GM12872 (cell line): ENCODE data around the gene RORB.

Experiments used
- TF ChIP-seq, protein P1 (sequence below): IDR thresholded peaks from 3 replicates; pipeline ENCODE4 v1.5.1; 2011; ENCODE audit warnings: low read depth, mild to moderate bottlenecking, low read length, moderate library complexity; ENCODE audit not compliant: insufficient read depth

RORB gene

DNA sequence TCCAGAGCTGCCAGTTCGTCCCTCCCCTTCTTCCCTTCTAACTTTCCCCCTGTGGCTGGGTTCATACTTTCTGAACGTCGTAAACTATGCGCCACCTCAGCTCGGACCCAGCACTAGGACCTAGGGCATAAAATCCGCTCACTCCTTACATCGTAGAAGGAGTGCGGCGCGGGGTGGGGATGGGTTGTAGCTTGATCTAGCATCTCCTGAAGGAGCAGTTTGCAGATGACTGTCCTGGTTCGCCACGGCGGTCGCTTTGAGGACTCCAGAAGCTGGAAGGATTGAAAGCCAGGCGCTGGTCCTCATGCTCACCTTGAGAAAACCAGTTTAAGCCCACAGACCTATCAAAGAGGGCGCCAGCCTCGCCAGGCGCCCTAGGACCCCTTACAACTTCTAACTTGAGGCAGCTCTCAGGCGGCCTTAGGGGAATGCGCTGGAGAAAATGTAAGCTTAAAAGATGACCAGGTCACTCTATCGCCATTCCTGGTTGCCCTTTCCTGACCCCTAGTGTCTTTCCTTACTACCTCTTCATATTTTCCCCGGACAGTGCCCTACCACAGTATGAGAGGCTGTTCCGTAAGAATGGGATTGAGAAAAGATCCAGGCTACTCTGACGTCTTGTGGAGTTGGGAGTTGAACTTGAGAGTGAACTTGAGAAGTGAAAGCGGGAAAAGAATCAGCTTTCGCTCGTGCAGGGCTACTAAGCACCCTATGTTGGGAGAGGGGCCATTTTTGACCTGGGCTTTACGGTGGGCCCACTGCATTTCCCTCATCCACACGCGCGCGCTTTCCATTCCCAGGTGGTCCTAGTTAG lies 2.8 kb downstream of the RORB start:
- TF ChIP-seq, protein P1, sequence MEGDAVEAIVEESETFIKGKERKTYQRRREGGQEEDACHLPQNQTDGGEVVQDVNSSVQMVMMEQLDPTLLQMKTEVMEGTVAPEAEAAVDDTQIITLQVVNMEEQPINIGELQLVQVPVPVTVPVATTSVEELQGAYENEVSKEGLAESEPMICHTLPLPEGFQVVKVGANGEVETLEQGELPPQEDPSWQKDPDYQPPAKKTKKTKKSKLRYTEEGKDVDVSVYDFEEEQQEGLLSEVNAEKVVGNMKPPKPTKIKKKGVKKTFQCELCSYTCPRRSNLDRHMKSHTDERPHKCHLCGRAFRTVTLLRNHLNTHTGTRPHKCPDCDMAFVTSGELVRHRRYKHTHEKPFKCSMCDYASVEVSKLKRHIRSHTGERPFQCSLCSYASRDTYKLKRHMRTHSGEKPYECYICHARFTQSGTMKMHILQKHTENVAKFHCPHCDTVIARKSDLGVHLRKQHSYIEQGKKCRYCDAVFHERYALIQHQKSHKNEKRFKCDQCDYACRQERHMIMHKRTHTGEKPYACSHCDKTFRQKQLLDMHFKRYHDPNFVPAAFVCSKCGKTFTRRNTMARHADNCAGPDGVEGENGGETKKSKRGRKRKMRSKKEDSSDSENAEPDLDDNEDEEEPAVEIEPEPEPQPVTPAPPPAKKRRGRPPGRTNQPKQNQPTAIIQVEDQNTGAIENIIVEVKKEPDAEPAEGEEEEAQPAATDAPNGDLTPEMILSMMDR = no peak

DNA sequence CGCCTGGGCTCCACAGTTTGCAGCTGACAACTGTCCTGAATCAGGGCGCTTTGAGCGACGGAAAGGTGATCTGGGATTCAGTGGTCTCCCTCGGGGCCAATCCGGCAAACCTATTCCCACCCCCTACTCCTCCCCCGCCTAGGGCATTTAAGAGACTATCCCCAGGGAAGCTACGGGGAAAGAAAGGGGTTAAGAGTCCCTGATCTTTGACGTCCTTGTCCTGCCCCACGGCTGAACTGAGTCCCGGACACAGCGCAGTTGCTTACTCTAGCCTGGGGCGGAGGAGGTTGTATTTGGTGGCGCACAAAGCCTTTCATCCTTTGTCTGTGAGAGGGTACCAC lies 3.4 kb downstream of the RORB start:
- TF ChIP-seq, protein P1 = no peak

DNA sequence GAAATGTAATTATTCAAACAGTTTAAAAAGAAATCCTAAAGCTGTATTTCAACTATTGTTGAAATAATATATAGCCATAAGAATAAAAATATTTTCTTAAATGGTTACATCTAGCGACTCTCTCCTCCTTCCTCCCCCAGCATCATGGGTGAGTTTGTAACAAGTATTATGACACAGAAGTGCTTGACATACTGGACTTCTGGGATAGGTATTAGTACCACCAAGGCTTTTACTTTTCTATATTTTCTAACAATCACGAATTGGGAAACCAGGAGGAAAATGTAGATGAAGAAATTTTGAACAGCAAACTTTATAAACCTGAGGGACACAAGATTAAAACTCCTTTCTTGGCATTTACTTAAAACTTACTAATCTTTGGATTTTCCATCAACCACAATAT lies 4.4 kb downstream of the RORB start:
- TF ChIP-seq, protein P1 = no peak

DNA sequence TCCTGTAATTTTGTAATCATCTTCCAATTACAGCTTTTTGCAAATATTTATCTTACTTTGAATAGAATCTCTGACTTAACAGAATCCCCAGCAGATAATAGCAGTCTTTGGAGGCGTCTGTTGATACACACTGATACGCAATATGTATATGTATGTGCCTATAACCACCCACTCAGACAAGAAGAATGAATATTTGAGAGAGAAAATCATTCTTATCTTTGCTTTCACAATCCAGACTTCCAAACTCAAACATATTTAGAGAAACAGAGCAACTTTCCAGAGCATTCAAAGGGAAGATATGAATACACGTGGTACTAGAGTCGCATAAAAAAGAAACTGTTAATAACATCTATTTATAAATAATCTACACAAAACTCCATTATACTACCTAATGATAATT lies 6.1 kb downstream of the RORB start:
- TF ChIP-seq, protein P1 = no peak

DNA sequence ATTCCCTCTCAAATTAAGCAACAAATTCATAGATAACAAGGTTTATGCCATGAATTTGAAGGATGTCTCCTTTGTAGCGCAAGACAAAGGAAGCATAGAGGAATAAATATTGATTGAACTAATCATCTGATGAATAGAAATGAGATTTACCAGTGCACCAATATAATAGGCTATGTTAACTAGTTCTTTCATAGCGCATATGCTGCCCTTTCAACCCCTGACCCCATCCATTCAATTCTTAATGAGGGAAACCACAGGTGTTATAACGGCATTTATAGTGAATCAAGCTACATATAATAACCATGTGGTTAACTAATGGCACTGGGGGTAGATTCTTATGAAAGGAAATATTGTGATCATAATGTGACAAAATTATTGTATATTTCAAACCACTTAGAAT lies 6.5 kb downstream of the RORB start:
- TF ChIP-seq, protein P1 = no peak

DNA sequence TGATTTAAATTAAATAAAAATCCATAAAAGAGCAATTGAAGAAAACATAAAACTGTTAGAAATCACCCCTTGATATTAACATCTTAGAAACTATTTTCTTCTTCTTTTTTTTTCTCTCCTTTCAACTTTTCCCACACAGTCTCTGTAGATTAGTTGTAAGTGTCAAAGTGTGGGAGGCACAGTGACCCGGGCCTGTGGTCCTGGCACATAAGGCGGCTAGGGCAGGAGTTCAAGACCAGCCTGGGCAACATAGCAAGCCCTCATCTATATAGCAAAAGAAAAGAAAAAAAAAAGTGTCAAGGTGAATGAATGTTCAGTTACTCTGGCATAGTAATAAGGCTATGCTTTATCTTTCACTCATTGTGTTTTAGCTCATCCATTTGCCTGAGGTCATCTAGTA lies 14.2 kb downstream of the RORB start:
- TF ChIP-seq, protein P1 = no peak

DNA sequence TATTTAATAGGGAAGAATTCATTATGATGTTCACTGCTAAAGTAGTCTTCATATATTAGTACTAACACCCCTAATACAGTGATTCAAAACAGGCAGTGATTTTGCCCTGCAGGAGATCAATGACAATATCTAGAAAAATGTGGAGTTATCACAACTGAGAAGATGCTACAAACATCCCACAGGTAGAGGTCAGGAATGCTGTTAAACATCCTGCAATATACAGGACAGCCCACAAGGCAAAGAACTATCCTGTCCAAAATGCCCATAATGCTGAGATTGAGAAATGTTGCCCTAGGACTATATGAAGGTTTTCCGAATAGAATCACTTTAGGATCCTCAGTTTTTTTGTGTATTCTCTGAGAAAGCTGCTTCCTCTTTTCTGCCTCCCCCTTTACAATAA lies 15.3 kb downstream of the RORB start:
- TF ChIP-seq, protein P1 = no peak
